ENCODE results near the gene CDH8.

- TF ChIP-seq, protein P1, sequence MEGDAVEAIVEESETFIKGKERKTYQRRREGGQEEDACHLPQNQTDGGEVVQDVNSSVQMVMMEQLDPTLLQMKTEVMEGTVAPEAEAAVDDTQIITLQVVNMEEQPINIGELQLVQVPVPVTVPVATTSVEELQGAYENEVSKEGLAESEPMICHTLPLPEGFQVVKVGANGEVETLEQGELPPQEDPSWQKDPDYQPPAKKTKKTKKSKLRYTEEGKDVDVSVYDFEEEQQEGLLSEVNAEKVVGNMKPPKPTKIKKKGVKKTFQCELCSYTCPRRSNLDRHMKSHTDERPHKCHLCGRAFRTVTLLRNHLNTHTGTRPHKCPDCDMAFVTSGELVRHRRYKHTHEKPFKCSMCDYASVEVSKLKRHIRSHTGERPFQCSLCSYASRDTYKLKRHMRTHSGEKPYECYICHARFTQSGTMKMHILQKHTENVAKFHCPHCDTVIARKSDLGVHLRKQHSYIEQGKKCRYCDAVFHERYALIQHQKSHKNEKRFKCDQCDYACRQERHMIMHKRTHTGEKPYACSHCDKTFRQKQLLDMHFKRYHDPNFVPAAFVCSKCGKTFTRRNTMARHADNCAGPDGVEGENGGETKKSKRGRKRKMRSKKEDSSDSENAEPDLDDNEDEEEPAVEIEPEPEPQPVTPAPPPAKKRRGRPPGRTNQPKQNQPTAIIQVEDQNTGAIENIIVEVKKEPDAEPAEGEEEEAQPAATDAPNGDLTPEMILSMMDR (conservative IDR thresholded peaks at IDR 0.05; ENCODE audit: low read depth, low read length): no peak
- TF ChIP-seq EZH2 (IDR thresholded peaks at IDR 0.05; ENCODE audit: borderline replicate concordance, low read depth, low read length, poor library complexity, severe bottlenecking): no peak
Observed at GRCh38 chr16:61842666-61843065, 193.6 kb downstream of the CDH8 start.

All from A673 (cell line).